Osteoblast (primary cell): ENCODE results near the gene CCSER1. TPM values are rescaled to one million over a fixed set of nuclear protein-coding genes. Genes with fewer than 3 reads are reported as not detected.

ENCODE experiments used
- DNase-seq: peaks from one replicate; pipeline ENCODE4 v3.0.0; 2011; ENCODE audit warnings: low spot score, mixed read lengths; ENCODE audit not compliant: insufficient read length; ENCODE audit errors: missing footprints
- H2AFZ ChIP-seq: 2 replicates; pipeline ENCODE4 v1.6.0; 2011; ENCODE audit warnings: mild to moderate bottlenecking, low read length
- H3K27ac ChIP-seq: 2 replicates; pipeline ENCODE4 v1.5.1; 2011; ENCODE audit warnings: mild to moderate bottlenecking, low read depth, low read length, moderate library complexity
- H3K27me3 ChIP-seq: 2 replicates; pipeline ENCODE4 v1.6.0; 2012; ENCODE audit warnings: mild to moderate bottlenecking, control low read depth, inconsistent platforms, low read length, moderate library complexity; ENCODE audit not compliant: insufficient read depth
- H3K36me3 ChIP-seq: 2 replicates; pipeline ENCODE4 v1.5.1; 2011; ENCODE audit warnings: mild to moderate bottlenecking, low read length, control low read depth, moderate library complexity; ENCODE audit not compliant: insufficient read depth
- H3K4me1 ChIP-seq: 2 replicates; pipeline ENCODE4 v1.5.1; 2011; ENCODE audit warnings: mild to moderate bottlenecking, low read length, control low read depth, moderate library complexity; ENCODE audit not compliant: insufficient read depth
- H3K4me2 ChIP-seq: 2 replicates; pipeline ENCODE4 v1.6.0; 2011; ENCODE audit warnings: mild to moderate bottlenecking, low read length; ENCODE audit not compliant: insufficient read depth
- H3K4me3 ChIP-seq: fragments of 200-600 bp; sonication (generic); 3 replicates; pipeline ENCODE4 v1.5.1; 2012; ENCODE audit warnings: mild to moderate bottlenecking, low read length, inconsistent platforms; ENCODE audit not compliant: insufficient read depth
- H3K79me2 ChIP-seq: 2 replicates; pipeline ENCODE4 v1.6.0; 2012; ENCODE audit warnings: mild to moderate bottlenecking, low read length, control low read depth, inconsistent platforms; ENCODE audit not compliant: insufficient read depth
- H3K9me3 ChIP-seq: 2 replicates; pipeline ENCODE4 v1.5.1; 2011; ENCODE audit warnings: low read depth, low read length, control low read depth
- H4K20me1 ChIP-seq: 2 replicates; pipeline ENCODE4 v1.6.0; 2012; ENCODE audit warnings: mild to moderate bottlenecking, low read length, control low read depth; ENCODE audit not compliant: insufficient read depth
- CTCF ChIP-seq: IDR thresholded peaks from 2 replicates; pipeline ENCODE4 v1.5.1; 2011; ENCODE audit warnings: mild to moderate bottlenecking, low read depth, low read length, moderate library complexity; ENCODE audit errors: extremely low read depth
- total RNA-seq: library from RNA; depleted of rRNA; stranded (reverse); fragments of >200 nt; gene quantifications from 2 replicates; pipeline ENCODE4 v1.2.3, GENCODE V29; 2012

CCSER1 gene
- total RNA-seq, 1 donor, result under 0.01 TPM

- H4K20me1 ChIP-seq, result no peaks in the 10 kb centered on the region
- H3K79me2 ChIP-seq, result no peaks in the 10 kb centered on the region
- no peak for TF ChIP-seq CTCF
- no peak overlapping the region for H3K4me2 ChIP-seq
- no peak overlapping the region for H2AFZ ChIP-seq
- no peaks in the 10 kb centered on the region for H3K9me3 ChIP-seq
- no peak overlapping the region for H3K4me3 ChIP-seq
- H3K27ac ChIP-seq, result no peak overlapping the region
- H3K36me3 ChIP-seq, result no peaks in the 10 kb centered on the region
- DNase-seq, result no peak
- H3K4me1 ChIP-seq, result no peaks in the 10 kb centered on the region
- H3K27me3 ChIP-seq, result no peaks in the 10 kb centered on the region
Measured at GRCh38 chr4:90951037-90951436, 823.8 kb downstream of the CCSER1 start.

DNA sequence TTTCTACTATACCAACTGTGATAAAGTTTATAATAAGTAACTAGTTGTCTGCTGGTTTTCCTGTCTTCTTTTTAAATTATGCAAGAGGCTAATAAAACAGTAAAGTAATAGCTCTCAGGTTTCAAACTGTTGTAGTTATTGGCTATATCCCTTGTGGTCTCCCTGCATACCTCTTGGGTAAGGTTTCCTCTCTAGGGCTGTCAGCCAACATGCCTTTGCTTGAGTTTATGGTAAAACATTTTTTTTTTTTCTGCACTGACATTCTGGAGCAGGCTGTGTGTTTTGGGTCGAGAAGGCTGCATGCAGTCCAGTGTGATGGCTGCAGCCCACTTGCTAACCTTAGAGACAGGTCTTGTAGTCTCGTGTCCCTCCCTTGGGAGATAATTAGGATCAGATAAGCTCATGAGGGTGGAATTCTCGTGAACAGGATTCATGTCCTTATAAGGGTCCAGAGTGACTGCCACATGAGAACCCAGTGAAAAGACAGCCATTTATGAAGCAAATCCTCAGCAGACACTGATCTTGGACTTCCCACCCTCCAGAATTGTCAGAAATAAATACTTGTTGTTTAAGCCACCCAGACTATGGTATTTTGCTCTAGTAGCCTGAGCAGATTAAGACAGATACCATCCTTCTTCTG lies 831.2 kb downstream of the CCSER1 start:
- TF ChIP-seq CTCF, result no peak
- no peaks in the 10 kb centered on the region for H3K9me3 ChIP-seq
- no peak overlapping the region for H3K27ac ChIP-seq
- DNase-seq, result no peak
- no peak overlapping the region for H2AFZ ChIP-seq
- H4K20me1 ChIP-seq, result no peaks in the 10 kb centered on the region
- H3K36me3 ChIP-seq, result no peaks in the 10 kb centered on the region
- H3K27me3 ChIP-seq, result no peaks in the 10 kb centered on the region
- H3K4me2 ChIP-seq, result no peak overlapping the region
- H3K4me3 ChIP-seq, result no peak overlapping the region
- H3K4me1 ChIP-seq, result no peaks in the 10 kb centered on the region
- H3K79me2 ChIP-seq, result no peaks in the 10 kb centered on the region

- Histone ChIP-seq H3K4me1 (no peaks in the 10 kb centered on the region), H3K4me3 (no peak overlapping the region)
- no peak for TF ChIP-seq CTCF
Measured at GRCh38 chr4:90960433-90960832, 833.2 kb downstream of the CCSER1 start.

GRCh38 chr4:90960840-90961239 lies 833.6 kb downstream of the CCSER1 start:
- no peak overlapping the region for H2AFZ ChIP-seq

More at GRCh38 chr4:90960433-90960832, 833.2 kb downstream of the CCSER1 start:
- Histone ChIP-seq H3K9me3 (no peaks in the 10 kb centered on the region), H2AFZ (no peak overlapping the region), H3K27me3 (no peaks in the 10 kb centered on the region), H3K4me2 (no peak overlapping the region), H4K20me1 (no peaks in the 10 kb centered on the region), H3K79me2 (no peaks in the 10 kb centered on the region), H3K36me3 (no peaks in the 10 kb centered on the region), H3K27ac (no peak overlapping the region)
- no peak for DNase-seq

More at GRCh38 chr4:90960840-90961239, 833.6 kb downstream of the CCSER1 start:
- H3K27me3 ChIP-seq, result no peaks in the 10 kb centered on the region
- H3K79me2 ChIP-seq, result no peaks in the 10 kb centered on the region
- no peaks in the 10 kb centered on the region for H3K36me3 ChIP-seq
- no peak for TF ChIP-seq CTCF
- H3K4me2 ChIP-seq, result no peak overlapping the region
- no peak overlapping the region for H3K4me3 ChIP-seq
- no peak for DNase-seq
- no peaks in the 10 kb centered on the region for H3K4me1 ChIP-seq
- no peaks in the 10 kb centered on the region for H4K20me1 ChIP-seq
- H3K9me3 ChIP-seq, result no peaks in the 10 kb centered on the region
- H3K27ac ChIP-seq, result no peak overlapping the region
